Chondrocyte (in vitro differentiated cells): ENCODE results near the gene FTSJ1. TPM values are rescaled to one million over a fixed set of nuclear protein-coding genes. Genes with fewer than 3 reads are reported as not detected.
"Not testable (repeated sequence)": the region's sequence is repeated elsewhere in the genome, so short reads cannot be mapped to it uniquely, and the experiment has no call there.

Source experiments
- DNase-seq: peaks from one replicate; pipeline ENCODE4 v3.0.0; 2021; ENCODE audit warnings: mixed read lengths, low spot score
- H3K27ac Mint-ChIP-seq: one replicate; pipeline ENCODE4 v1.8.0; 2021; ENCODE audit warnings: mild to moderate bottlenecking, moderate library complexity, mixed read lengths; ENCODE audit not compliant: unreplicated experiment
- H3K27me3 Mint-ChIP-seq: 2 replicates; pipeline ENCODE4 v1.8.0; 2021; ENCODE audit warnings: low read depth, mixed read lengths
- H3K36me3 Mint-ChIP-seq: 2 replicates; pipeline ENCODE4 v1.8.0; 2021; ENCODE audit warnings: low read depth, mixed read lengths
- H3K4me1 Mint-ChIP-seq: 2 replicates; pipeline ENCODE4 v1.8.0; 2021; ENCODE audit warnings: low read depth, mild to moderate bottlenecking, mixed read lengths
- H3K4me3 Mint-ChIP-seq: one replicate; pipeline ENCODE4 v1.8.0; 2021; ENCODE audit warnings: mild to moderate bottlenecking, moderate library complexity, mixed read lengths; ENCODE audit not compliant: unreplicated experiment
- H3K9me3 Mint-ChIP-seq: 2 replicates; pipeline ENCODE4 v1.8.0; 2021; ENCODE audit warnings: low read depth, mixed read lengths
- CTCF ChIP-seq: fragments of 200-600 bp; sonication (generic); IDR thresholded peaks from 2 replicates; pipeline ENCODE4 v1.5.0; 2021; ENCODE audit warnings: antibody characterized with exemption, mild to moderate bottlenecking, moderate library complexity
- long read RNA-seq: library from polyadenylated mRNA; stranded (forward); transcript quantifications from one replicate; pipeline ENCODE4 v2.0.0, GENCODE V29; 2021
- total RNA-seq: library from RNA; stranded (reverse); gene quantifications from 3 replicates; pipeline ENCODE4 v1.2.1, GENCODE V29; 2021

FTSJ1 gene
- total RNA-seq, result 53.3 to 68.0 TPM (median 55.9 TPM) in 3 replicates
- long read RNA-seq, transcript FTSJ1-202 (13 exons, 1,892 nt), result major isoform, 30 of 86 reads
- long read RNA-seq, partial matches to known transcripts, result 13 of 86 reads
- long read RNA-seq, other reads (novel, unspliced or antisense), result 43 of 86 reads

- Mint-ChIP-seq H3K9me3 (peaks cover 11% of the 10 kb centered on the region), H3K27ac (peak within 1 kb of the TSS; percentile 95), H3K36me3 (peaks cover 9% of the 10 kb centered on the region), H3K4me1 (peaks cover 39% of the 10 kb centered on the region), H3K27me3 (no peaks in the 10 kb centered on the region), H3K4me3 (peak within 1 kb of the TSS; percentile 96)
- DNase-seq, result no peak
- TF ChIP-seq CTCF, result no peak
Observed at GRCh38 chrX:48475774-48476577, at the start of gene FTSJ1. Gene FTSJ1, plus strand, starts transcription at chrX:48476199. Its CDS starts 1,849 bp downstream, at chrX:48478048.

- not testable (repeated sequence) for H3K27me3 Mint-ChIP-seq, H3K4me3 Mint-ChIP-seq, H3K4me1 Mint-ChIP-seq, H3K27ac Mint-ChIP-seq, H3K36me3 Mint-ChIP-seq, DNase-seq, H3K9me3 Mint-ChIP-seq
Observed at GRCh38 chrX:48427027-48427716, 48.8 kb upstream of the FTSJ1 start.

- not testable (repeated sequence) for H3K27me3 Mint-ChIP-seq, H3K9me3 Mint-ChIP-seq, DNase-seq, H3K27ac Mint-ChIP-seq, H3K4me3 Mint-ChIP-seq, H3K36me3 Mint-ChIP-seq, H3K4me1 Mint-ChIP-seq
Observed at GRCh38 chrX:48429606-48430005, 46.4 kb upstream of the FTSJ1 start.

- not testable (repeated sequence) for DNase-seq
Observed at GRCh38 chrX:48430166-48430565, 45.8 kb upstream of the FTSJ1 start.

GRCh38 chrX:48433713-48434112, 42.3 kb upstream of the FTSJ1 start:
- not testable (repeated sequence) for H3K36me3 Mint-ChIP-seq, H3K27ac Mint-ChIP-seq, DNase-seq, H3K4me3 Mint-ChIP-seq, H3K27me3 Mint-ChIP-seq, H3K4me1 Mint-ChIP-seq
- H3K9me3 Mint-ChIP-seq, result peaks cover 26% of the 10 kb centered on the region

More at GRCh38 chrX:48430166-48430565, 45.8 kb upstream of the FTSJ1 start:
- peaks cover 14% of the 10 kb centered on the region for H3K9me3 Mint-ChIP-seq
- H3K36me3 Mint-ChIP-seq, H3K27ac Mint-ChIP-seq, H3K4me1 Mint-ChIP-seq, H3K4me3 Mint-ChIP-seq, H3K27me3 Mint-ChIP-seq: not testable (repeated sequence)

GRCh38 chrX:48447201-48447600, 28.8 kb upstream of the FTSJ1 start:
- DNase-seq, H3K27me3 Mint-ChIP-seq, H3K4me3 Mint-ChIP-seq, H3K27ac Mint-ChIP-seq, H3K4me1 Mint-ChIP-seq, H3K36me3 Mint-ChIP-seq: not testable (repeated sequence)
- H3K9me3 Mint-ChIP-seq, result peaks cover 10% of the 10 kb centered on the region

- Mint-ChIP-seq H3K27ac (no peak overlapping the region), H3K9me3 (peaks cover 15% of the 10 kb centered on the region), H3K4me1 (no peaks in the 10 kb centered on the region), H3K27me3 (no peaks in the 10 kb centered on the region), H3K4me3 (no peak overlapping the region), H3K36me3 (no peaks in the 10 kb centered on the region)
- DNase-seq, result no peak
- no peak for TF ChIP-seq CTCF
Observed at GRCh38 chrX:48450076-48450475, 25.9 kb upstream of the FTSJ1 start.
